D721Med (cell line): ENCODE data around the gene LMNA.
"Not testable (repeated sequence)": the region's sequence is repeated elsewhere in the genome, so short reads cannot be mapped to it uniquely, and the experiment has no call there.

ENCODE experiments used
- DNase-seq: peaks from one replicate; pipeline ENCODE4 v3.0.0; 2011; ENCODE audit warnings: low spot score; ENCODE audit not compliant: insufficient read length
- FAIRE-seq: peaks from 2 replicates; lab custom pipeline; 2011; peaks lifted over from hg19 to GRCh38; lab: Jason Lieb, UNC
- TF ChIP-seq, protein P1 (sequence below): IDR thresholded peaks from 2 replicates; pipeline ENCODE4 v1.5.1; 2012; ENCODE audit warnings: mild to moderate bottlenecking, control low read depth; ENCODE audit not compliant: insufficient read depth; ENCODE audit errors: missing control alignments

LMNA gene

DNA sequence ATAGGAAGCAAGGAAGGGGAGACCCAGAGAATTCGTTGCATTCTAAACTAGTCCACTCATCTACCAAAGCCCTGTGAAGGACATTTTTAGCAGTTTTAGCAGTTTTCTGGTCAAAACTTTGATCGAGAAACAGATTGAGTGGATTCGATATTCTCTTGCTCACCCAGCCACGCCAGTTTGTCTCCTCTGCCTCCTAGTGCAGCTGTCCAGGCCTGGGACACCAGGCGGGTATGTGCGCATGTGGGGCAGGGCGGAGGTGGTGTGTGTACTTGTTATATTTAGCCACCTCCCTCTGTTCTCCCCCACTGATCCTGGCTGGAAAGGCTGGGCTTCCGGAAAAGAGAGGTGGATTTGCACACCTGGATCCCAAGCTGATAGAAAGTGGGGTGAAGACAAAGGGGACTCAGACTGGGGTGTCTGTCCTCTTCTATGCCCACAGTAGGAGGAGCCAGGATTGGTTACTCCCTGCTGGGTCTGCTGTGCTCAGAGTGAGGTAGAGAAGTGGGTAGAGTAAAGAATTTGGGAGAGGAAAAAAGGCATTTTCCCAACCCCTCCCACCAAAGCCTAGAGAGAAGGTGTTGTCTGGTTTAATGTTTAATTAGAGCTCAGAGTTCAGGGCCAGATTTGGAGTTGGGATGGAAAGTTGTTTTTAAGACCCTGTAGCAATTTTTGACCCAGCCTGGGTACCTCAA lies 3.8 kb downstream of the LMNA start:
- FAIRE-seq (no peak), DNase-seq (no peak)
- TF ChIP-seq, protein P1, sequence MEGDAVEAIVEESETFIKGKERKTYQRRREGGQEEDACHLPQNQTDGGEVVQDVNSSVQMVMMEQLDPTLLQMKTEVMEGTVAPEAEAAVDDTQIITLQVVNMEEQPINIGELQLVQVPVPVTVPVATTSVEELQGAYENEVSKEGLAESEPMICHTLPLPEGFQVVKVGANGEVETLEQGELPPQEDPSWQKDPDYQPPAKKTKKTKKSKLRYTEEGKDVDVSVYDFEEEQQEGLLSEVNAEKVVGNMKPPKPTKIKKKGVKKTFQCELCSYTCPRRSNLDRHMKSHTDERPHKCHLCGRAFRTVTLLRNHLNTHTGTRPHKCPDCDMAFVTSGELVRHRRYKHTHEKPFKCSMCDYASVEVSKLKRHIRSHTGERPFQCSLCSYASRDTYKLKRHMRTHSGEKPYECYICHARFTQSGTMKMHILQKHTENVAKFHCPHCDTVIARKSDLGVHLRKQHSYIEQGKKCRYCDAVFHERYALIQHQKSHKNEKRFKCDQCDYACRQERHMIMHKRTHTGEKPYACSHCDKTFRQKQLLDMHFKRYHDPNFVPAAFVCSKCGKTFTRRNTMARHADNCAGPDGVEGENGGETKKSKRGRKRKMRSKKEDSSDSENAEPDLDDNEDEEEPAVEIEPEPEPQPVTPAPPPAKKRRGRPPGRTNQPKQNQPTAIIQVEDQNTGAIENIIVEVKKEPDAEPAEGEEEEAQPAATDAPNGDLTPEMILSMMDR: no peak

DNA sequence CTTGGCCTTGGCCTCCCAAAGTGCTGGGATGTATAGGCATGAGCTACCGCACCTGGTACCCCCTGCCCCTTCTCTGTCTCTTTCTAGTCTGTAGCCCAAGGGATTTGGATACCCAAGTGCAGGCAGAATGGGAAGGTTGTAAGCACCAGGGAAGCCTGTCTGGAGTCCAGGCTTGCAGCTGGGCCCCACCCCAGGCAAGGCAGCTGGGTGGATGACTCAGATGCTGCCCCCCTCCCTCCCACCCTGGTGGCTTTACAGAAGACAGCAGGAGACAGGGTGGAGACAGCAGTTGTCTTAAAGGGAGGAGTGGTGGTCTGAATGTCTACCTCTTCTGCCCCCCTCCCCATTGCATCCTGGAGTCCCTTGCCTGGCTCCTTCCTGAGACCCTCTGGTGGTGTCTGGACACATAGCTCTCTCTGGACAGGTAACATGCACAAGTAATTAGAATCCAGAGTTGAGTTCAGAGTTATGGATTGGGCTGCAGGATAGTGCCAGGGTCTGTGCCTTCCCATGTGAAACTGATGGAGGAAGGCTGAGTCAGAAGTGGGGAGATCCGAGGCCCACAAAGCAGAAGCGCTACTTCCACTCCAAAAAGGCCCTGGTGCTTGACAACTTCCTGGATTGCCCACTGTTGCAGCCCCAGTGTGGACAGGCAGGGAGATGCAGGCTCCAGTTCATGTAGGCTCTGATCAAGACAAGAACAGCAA lies 5.1 kb downstream of the LMNA start:
- DNase-seq (no peak), FAIRE-seq (no peak)
- TF ChIP-seq, protein P1: no peak

DNA sequence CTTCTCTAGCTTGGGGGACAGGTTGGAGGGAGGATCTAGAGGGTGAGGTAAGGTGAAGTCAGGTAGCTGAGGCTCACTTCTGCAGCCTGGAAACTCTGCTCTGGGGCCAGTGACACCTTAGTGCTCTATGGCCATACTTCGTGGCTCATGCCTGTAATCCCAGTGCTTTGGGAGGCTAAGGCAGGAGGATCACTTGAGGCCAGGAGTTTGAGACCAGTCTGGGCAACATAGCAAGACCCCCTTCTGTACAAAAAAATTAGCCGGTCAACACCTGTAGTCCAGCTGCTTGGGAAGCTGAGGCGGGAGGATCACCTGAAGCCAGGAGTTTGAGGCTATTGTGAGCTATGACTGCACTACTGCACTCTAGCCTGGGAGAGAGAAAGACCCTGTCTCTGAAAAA lies 5.8 kb downstream of the LMNA start:
- FAIRE-seq (no peak), DNase-seq (no peak)
- TF ChIP-seq, protein P1: no peak

DNA sequence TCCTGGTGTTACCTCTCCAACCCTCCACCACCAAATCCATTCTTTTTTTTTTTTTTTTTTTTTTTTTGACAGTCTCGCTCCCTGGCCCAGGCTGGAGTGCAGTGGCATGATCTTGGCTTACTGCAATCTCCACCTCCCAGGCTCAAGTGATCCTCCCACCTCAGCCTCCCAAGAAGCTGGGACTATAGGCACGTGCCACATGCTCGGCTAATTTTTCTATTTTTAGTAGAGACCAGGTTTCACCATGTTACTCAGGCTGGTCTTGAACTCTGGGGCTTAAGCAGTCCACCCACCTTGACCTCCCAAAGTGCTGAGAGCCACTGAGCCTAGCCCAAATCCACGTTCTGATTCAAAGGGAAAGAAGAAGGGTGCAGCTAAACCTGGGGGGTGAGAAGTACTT lies 6.5 kb downstream of the LMNA start:
- not testable (repeated sequence) for DNase-seq, FAIRE-seq

DNA sequence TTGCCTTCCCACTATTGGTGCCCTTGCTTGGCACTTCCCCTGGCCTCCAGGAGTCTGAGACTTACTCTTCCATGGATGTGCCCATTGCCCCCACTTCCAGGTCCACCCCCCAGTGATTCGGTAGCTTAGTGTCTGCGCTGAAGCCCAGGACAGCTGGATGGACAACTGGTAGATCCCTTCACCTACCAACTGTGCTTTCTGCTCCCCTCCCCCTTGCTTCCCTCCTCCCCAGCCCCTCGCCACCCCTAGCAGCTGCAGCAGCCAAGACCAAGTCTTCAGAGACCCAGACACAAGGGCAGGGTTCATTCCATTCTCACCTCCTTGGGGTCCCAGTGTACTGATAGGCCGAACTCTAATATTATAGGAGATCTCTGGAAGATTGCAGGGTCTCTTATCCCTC lies 6.9 kb downstream of the LMNA start:
- no peak for FAIRE-seq
- TF ChIP-seq, protein P1: no peak

DNA sequence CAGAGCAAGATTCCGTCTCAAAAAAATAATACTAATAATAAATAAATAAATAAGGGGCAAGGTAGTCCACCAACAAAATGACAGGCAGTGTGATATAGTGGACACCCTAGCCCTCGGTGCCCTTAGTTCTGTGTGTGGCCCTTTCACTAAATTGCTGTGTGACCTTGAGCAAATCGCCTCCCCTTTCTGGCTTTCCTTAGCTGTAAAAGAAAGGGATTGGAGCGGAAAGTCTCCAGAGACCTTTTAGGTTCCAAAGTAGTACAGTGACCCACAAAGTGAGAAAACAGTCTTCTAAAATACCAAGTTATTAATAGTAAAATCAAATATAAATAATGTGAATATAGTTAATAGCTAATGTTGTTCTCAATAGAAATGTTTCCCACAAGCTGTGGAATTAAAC lies 7.6 kb downstream of the LMNA start:
- no peak for DNase-seq
- FAIRE-seq: no peak
- TF ChIP-seq, protein P1: no peak

More for the DNA sequence above, 6.9 kb downstream of the LMNA start:
- DNase-seq: no peak

DNA sequence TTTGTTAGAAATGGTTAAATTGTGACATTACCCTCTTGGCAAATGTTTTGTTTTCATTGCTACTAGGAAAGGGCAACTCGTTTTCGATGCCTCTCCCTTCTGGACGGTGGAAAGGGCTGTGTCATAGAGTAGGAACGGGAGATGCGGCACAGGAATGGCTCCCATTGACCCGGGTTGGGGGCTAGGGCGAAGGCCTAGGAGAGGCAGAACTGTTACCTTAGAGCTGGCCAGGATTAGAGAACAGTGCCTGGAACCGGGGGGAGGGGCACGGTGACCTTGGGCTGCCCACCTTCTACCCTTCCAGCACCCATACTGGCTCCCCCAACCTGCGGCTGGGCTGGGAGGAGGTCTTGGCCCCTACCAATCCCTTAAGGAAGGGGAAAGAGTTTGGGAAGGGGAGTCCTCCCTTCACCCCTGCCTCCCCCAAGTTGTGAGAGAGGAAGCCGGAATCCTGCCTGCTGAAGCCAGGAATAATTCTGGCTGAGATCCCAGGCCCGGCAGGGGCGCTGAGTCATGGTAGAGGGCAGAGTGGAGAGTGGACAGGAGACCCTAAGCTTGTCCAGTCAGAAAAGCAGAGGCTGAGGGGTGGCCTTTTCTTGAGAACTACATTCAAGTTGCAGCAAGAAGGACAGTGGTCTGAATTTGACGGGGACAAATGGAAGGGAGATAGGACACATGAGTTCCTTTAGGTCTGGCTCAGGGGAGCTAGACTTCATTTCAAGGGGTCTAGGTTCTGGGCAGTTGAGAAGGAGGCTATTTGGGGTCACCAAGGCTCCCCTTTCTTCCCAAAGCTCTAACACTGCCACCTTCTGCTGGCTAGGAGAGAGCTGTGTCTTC lies 8.2 kb downstream of the LMNA start:
- no peak for DNase-seq
- TF ChIP-seq, protein P1: no peak
- FAIRE-seq: no peak
